IMR-90 (cell line): Measurements from ENCODE around the gene OXSR1. TPM values are rescaled to one million over a fixed set of nuclear protein-coding genes. Genes with fewer than 3 reads are reported as not detected.

Experiments
- ATAC-seq: fragments of 200-7000 bp; cut with Tn5 transposase; 2 replicates; pipeline ENCODE4 v1.9.1; 2020; ENCODE audit warnings: low read depth, mild to moderate bottlenecking, moderate library complexity
- BruUV-seq: library from RNA; stranded (reverse); fragments of 400-500 nt; replicated peaks from 2 replicates; lab custom pipeline; 2021; lab: Mats Ljungman, UMichigan
- CTCF ChIA-PET: fragments of 300-600 bp; formaldehyde crosslinking; extraction: SDS; loops from one replicate; lab custom pipeline; 2021; ENCODE audit warnings: antibody characterized with exemption; lab: Yijun Ruan, JAX
- POLR2A ChIA-PET: fragments of 300-600 bp; sonication (Branson Sonifier 250); formaldehyde crosslinking; loops from one replicate; lab custom pipeline; 2022; ENCODE audit warnings: antibody characterized with exemption; ENCODE audit not compliant: unreplicated experiment; lab: Charles Lee
- DNase-seq: peaks from one replicate; pipeline ENCODE4 v3.0.0; 2013
- H2AFZ ChIP-seq: replicated peaks from 2 replicates; pipeline ENCODE3; 2013; ENCODE audit warnings: low read length, mild to moderate bottlenecking; ENCODE audit not compliant: poor library complexity
- H2AK5ac ChIP-seq: 2 replicates; pipeline ENCODE4 v1.6.1; 2013; ENCODE audit warnings: low read depth, low read length, inconsistent platforms
- H2AK9ac ChIP-seq: replicated peaks from 2 replicates; pipeline ENCODE3; 2013; ENCODE audit warnings: mild to moderate bottlenecking, low read depth, low read length, moderate library complexity; ENCODE audit not compliant: poor library complexity
- H2BK120ac ChIP-seq: 2 replicates; pipeline ENCODE4 v1.6.1; 2013; ENCODE audit warnings: low read depth, low read length, inconsistent platforms
- H2BK15ac ChIP-seq: 3 replicates; pipeline ENCODE4 v1.6.1; 2013; ENCODE audit warnings: low read depth, low read length, inconsistent platforms
- H2BK20ac ChIP-seq: 2 replicates; pipeline ENCODE4 v1.6.1; 2013; ENCODE audit warnings: low read depth, mild to moderate bottlenecking, inconsistent platforms, low read length, moderate library complexity
- H2BK5ac ChIP-seq: 2 replicates; pipeline ENCODE4 v1.6.1; 2013; ENCODE audit warnings: mild to moderate bottlenecking, low read depth, low read length, inconsistent platforms; ENCODE audit not compliant: poor library complexity, severe bottlenecking
- H3K14ac ChIP-seq: replicated peaks from 2 replicates; pipeline ENCODE4 v1.6.1; 2013; ENCODE audit warnings: low read depth, low read length, inconsistent platforms
- H3K18ac ChIP-seq: 2 replicates; pipeline ENCODE4 v1.6.1; 2013; ENCODE audit warnings: low read depth, low read length, control low read depth
- H3K23ac ChIP-seq: 2 replicates; pipeline ENCODE4 v1.6.1; 2013; ENCODE audit warnings: low read depth, low read length, inconsistent platforms
- H3K27ac ChIP-seq: 2 replicates; pipeline ENCODE4 v1.5.1; 2013; ENCODE audit warnings: mild to moderate bottlenecking, control low read depth, low read length; ENCODE audit not compliant: insufficient read depth
- H3K27me3 ChIP-seq: 2 replicates; pipeline ENCODE4 v1.6.1; 2013; ENCODE audit warnings: low read length; ENCODE audit not compliant: control insufficient read depth, insufficient read depth
- H3K36me3 ChIP-seq: 2 replicates; pipeline ENCODE4 v1.6.1; 2013; ENCODE audit warnings: low read length, mixed read lengths; ENCODE audit not compliant: control insufficient read depth, insufficient read depth
- H3K4ac ChIP-seq: 2 replicates; pipeline ENCODE4 v1.6.1; 2013; ENCODE audit warnings: low read depth, low read length, inconsistent platforms
- H3K4me1 ChIP-seq: 2 replicates; pipeline ENCODE4 v1.6.1; 2013; ENCODE audit warnings: low read length, mixed read lengths; ENCODE audit not compliant: control insufficient read depth, insufficient read depth
- H3K4me2 ChIP-seq: 2 replicates; pipeline ENCODE4 v1.6.1; 2013; ENCODE audit warnings: low read depth, mild to moderate bottlenecking, control low read depth, low read length, moderate library complexity
- H3K4me3 ChIP-seq: 2 replicates; pipeline ENCODE4 v1.5.1; 2013; ENCODE audit warnings: low read depth, mild to moderate bottlenecking, control low read depth, low read length, moderate library complexity; ENCODE audit not compliant: insufficient read depth
- H3K56ac ChIP-seq: 2 replicates; pipeline ENCODE4 v1.6.1; 2013; ENCODE audit warnings: low read length, inconsistent platforms; ENCODE audit not compliant: insufficient read depth; ENCODE audit errors: extremely low read depth
- H3K79me1 ChIP-seq, 2 experiments: 2 replicates each; pipeline ENCODE4 v1.6.1; 2013; ENCODE audit warnings: low read length in 2 of 2, inconsistent platforms in 1 of 2, low read depth in 1 of 2
- H3K9ac ChIP-seq: 2 replicates; pipeline ENCODE4 v1.6.1; 2013; ENCODE audit warnings: low read depth, low read length, control low read depth
- H3K9me1 ChIP-seq: 2 replicates; pipeline ENCODE4 v1.6.1; 2013; ENCODE audit warnings: low read length, inconsistent platforms; ENCODE audit not compliant: insufficient read depth
- H3K9me3 ChIP-seq: 2 replicates; pipeline ENCODE4 v1.6.1; 2013; ENCODE audit warnings: low read length; ENCODE audit not compliant: control insufficient read depth, insufficient read depth
- H4K20me1 ChIP-seq: 2 replicates; pipeline ENCODE4 v1.6.1; 2013; ENCODE audit warnings: low read length, inconsistent platforms; ENCODE audit not compliant: insufficient read depth
- H4K5ac ChIP-seq: 2 replicates; pipeline ENCODE4 v1.6.1; 2013; ENCODE audit warnings: mild to moderate bottlenecking, low read depth, low read length, control low read depth
- H4K8ac ChIP-seq, 2 experiments: 2 replicates each; pipeline ENCODE4 v1.6.1; 2013; ENCODE audit warnings: low read depth in 2 of 2, low read length in 2 of 2, control low read depth in 1 of 2, inconsistent platforms in 1 of 2
- H4K91ac ChIP-seq: 2 replicates; pipeline ENCODE4 v1.6.1; 2013; ENCODE audit warnings: low read depth, low read length, inconsistent platforms; ENCODE audit not compliant: insufficient read depth
- BHLHE40 ChIP-seq: fragments of 150-350 bp; IDR thresholded peaks from 2 replicates; pipeline ENCODE4 v1.6.1; 2016; ENCODE audit warnings: mild to moderate bottlenecking, low read depth, low read length
- CHD1 ChIP-seq: IDR thresholded peaks from 2 replicates; pipeline ENCODE4 v1.6.1; 2012; ENCODE audit warnings: low read depth, low read length, improper control_type of control experiment
- FOS ChIP-seq: fragments of 150-350 bp; IDR thresholded peaks from 2 replicates; pipeline ENCODE4 v1.6.1; 2016; ENCODE audit warnings: low read depth, low read length
- MAFK ChIP-seq: IDR thresholded peaks from 2 replicates; pipeline ENCODE4 v1.6.1; 2012; ENCODE audit warnings: low read depth, low read length, improper control_type of control experiment
- MAZ ChIP-seq: IDR thresholded peaks from 2 replicates; pipeline ENCODE4 v1.6.1; 2012; ENCODE audit warnings: low read depth, mild to moderate bottlenecking, low read length, improper control_type of control experiment, moderate library complexity, borderline replicate concordance
- MXI1 ChIP-seq: IDR thresholded peaks from 2 replicates; pipeline ENCODE4 v1.6.1; 2012; ENCODE audit warnings: low read depth, mild to moderate bottlenecking, low read length, moderate library complexity, borderline replicate concordance
- POLR2A ChIP-seq: IDR thresholded peaks from 2 replicates; pipeline ENCODE4 v1.6.1; 2012; ENCODE audit warnings: mild to moderate bottlenecking, low read depth, low read length
- RCOR1 ChIP-seq: IDR thresholded peaks from 2 replicates; pipeline ENCODE4 v1.6.1; 2012; ENCODE audit warnings: mild to moderate bottlenecking, low read length, improper control_type of control experiment; ENCODE audit not compliant: insufficient replicate concordance
- RFX5 ChIP-seq: IDR thresholded peaks from 2 replicates; pipeline ENCODE4 v1.8.0; 2012; ENCODE audit warnings: low read depth, mild to moderate bottlenecking, low read length, moderate library complexity
- SMC3 ChIP-seq: fragments of 150-350 bp; IDR thresholded peaks from 2 replicates; pipeline ENCODE4 v1.6.1; 2016; ENCODE audit warnings: low read depth, mild to moderate bottlenecking, antibody characterized with exemption, low read length, moderate library complexity
- WGBS, 2 experiments: methylation state at CpG; one replicate each; pipeline versions ENCODE4 v1.1.5 to v1.1.7; 2013; ENCODE audit warnings: missing lambda C conversion rate in 2 of 2; ENCODE audit not compliant: insufficient read length in 1 of 2; ENCODE audit errors: extremely low coverage in 2 of 2; 5-methylcytosine and 5-hydroxymethylcytosine counted together
- dilution Hi-C: fragments of 300-500 bp; cut with HindIII; formaldehyde crosslinking; loops from one replicate; pipeline ENCODE4 v1.14.3; 2018; ENCODE audit warnings: low sequenced_read_pairs; ENCODE audit not compliant: unreplicated experiment
- in situ Hi-C: fragments of 300-500 bp; cut with MboI; formaldehyde crosslinking; loops from 3 replicates; pipeline ENCODE4 v1.14.3; 2019; ENCODE audit warnings: low sequenced_read_pairs, inconsistent platforms, mixed read lengths
- intact Hi-C: fragments of 100-400 bp; cut with micrococcal nuclease; formaldehyde crosslinking; loops from 2 replicates; pipeline ENCODE4 v1.10.0; 2022
- polyA plus RNA-seq, 3 experiments: library from polyadenylated mRNA; depleted of rRNA; stranded (reverse); fragments of >200 nt; gene quantifications; 2 replicates each; pipeline ENCODE4 v1.2.3, GENCODE V29; 2012; ENCODE audit warnings: low replicate concordance in 1 of 3
- total RNA-seq: library from RNA; depleted of rRNA; stranded (reverse); fragments of >200 nt; gene quantifications from 2 replicates; pipeline ENCODE4 v1.2.3, GENCODE V29; 2012
- TF ChIP-seq, protein P1 (sequence below): fragments of 150-350 bp; IDR thresholded peaks from 2 replicates; pipeline ENCODE4 v1.6.1; 2017; ENCODE audit warnings: mild to moderate bottlenecking, antibody characterized with exemption, low read length, low read depth

The OXSR1 gene
- total and polyA plus RNA-seq, 2 of the 4 experiments (the other 2 are of a cell fraction), result 32.9 to 37.6 TPM

DNA sequence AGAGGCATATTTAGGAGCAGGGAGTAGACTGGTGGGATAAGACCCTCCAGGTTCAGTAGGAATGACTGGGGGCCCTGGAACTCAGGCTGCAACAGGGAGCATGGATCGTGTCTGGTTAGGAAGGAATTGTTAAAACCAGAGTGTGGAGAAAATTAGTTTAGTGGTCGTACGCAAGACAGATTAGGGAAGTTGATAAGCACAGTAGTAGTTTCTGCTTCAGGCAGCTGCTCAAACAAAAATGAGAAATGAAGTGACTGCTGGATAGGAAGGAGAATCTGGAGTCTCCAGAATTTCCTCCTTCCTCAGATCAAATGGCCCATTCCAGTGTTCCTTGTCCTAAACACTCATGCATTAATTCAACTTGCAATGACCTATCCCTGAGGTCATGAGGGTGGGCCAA, 15.6 kb upstream of the OXSR1 start:
- WGBS, 2 experiments, result 50% methylated on average over 1 of the region's 3 CpGs; no CpG with 5 or more reads in 1 of the 2 experiments

More for the DNA sequence above, 15.6 kb upstream of the OXSR1 start:
- no peaks in the 10 kb centered on the region for H3K9me1 ChIP-seq
- no peak overlapping the region for H2AK9ac ChIP-seq
- peaks cover 3% of the 10 kb centered on the region; the same call in 1 of the 2 replicates for H3K9me3 ChIP-seq
- H2AK5ac ChIP-seq, result no peak overlapping the region
- no peak overlapping the region for H3K14ac ChIP-seq
- H2BK5ac ChIP-seq, result no peak overlapping the region
- H3K36me3 ChIP-seq, result no peaks in the 10 kb centered on the region
- H3K27me3 ChIP-seq, result no peaks in the 10 kb centered on the region
- H3K4me2 ChIP-seq, result no peak overlapping the region
- H4K8ac ChIP-seq, result no peak overlapping the region
- in situ Hi-C loops (no loop called here), intact Hi-C loops (no loop called here), dilution Hi-C loops (no loop called here)
- H3K4me3 ChIP-seq, result no peak overlapping the region
- no peak for TF ChIP-seq BHLHE40
- TF ChIP-seq FOS, result no peak
- no peak for TF ChIP-seq RCOR1
- TF ChIP-seq MAFK, result no peak
- TF ChIP-seq MAZ, result no peak
- TF ChIP-seq, protein P1, sequence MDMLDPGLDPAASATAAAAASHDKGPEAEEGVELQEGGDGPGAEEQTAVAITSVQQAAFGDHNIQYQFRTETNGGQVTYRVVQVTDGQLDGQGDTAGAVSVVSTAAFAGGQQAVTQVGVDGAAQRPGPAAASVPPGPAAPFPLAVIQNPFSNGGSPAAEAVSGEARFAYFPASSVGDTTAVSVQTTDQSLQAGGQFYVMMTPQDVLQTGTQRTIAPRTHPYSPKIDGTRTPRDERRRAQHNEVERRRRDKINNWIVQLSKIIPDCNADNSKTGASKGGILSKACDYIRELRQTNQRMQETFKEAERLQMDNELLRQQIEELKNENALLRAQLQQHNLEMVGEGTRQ, result no peak
- no peak for TF ChIP-seq POLR2A
- TF ChIP-seq CHD1, result no peak
- TF ChIP-seq MXI1, result no peak
- TF ChIP-seq SMC3, result no peak
- TF ChIP-seq RFX5, result no peak
- no peak overlapping the region for H3K23ac ChIP-seq
- H3K56ac ChIP-seq, result no peak overlapping the region
- ChIA-PET POLR2A (no interaction called here), CTCF (no interaction called here)
- no peak overlapping the region for H2BK20ac ChIP-seq
- BruUV-seq, result no TSS peak
- H3K27ac ChIP-seq, result no peak overlapping the region
- H4K5ac ChIP-seq, result no peak overlapping the region
- H3K9ac ChIP-seq, result no peak overlapping the region
- no peak overlapping the region for H2AFZ ChIP-seq
- H4K20me1 ChIP-seq, result no peaks in the 10 kb centered on the region
- H3K4ac ChIP-seq, result no peak overlapping the region
- no peak overlapping the region for H2BK15ac ChIP-seq
- H2BK120ac ChIP-seq, result no peak overlapping the region
- no peaks in the 10 kb centered on the region for H3K79me1 ChIP-seq
- no peaks in the 10 kb centered on the region for H3K4me1 ChIP-seq
- no peak overlapping the region for H3K18ac ChIP-seq
- ATAC-seq, result no peak
- H4K91ac ChIP-seq, result no peak overlapping the region
- no peak for DNase-seq
